ENCODE results near the gene STX8.

Gene STX8

GRCh38 chr17:9512323-9513168 lies 63.1 kb downstream of the STX8 start:
- TF ChIP-seq CTCF (conservative IDR thresholded peaks at IDR 0.05; ENCODE audit: low read depth, low read length) = no peak
- peak; percentile 82 for DNase-seq (ENCODE audit: low read depth)

GRCh38 chr17:9509236-9509816 lies 66.3 kb downstream of the STX8 start:
- H3K4me3 ChIP-seq (ENCODE audit: low read depth, low read length) = no peak overlapping the region
- no peak for DNase-seq (ENCODE audit: low read depth)
- no peak for TF ChIP-seq CTCF (conservative IDR thresholded peaks at IDR 0.05; ENCODE audit: low read depth, low read length)

More at GRCh38 chr17:9512323-9513168, 63.1 kb downstream of the STX8 start:
- no peak overlapping the region for H3K4me3 ChIP-seq (ENCODE audit: low read depth, low read length)

- TF ChIP-seq CTCF (conservative IDR thresholded peaks at IDR 0.05; ENCODE audit: low read depth, low read length) = no peak
- H3K4me3 ChIP-seq (ENCODE audit: low read depth, low read length) = no peak overlapping the region
- DNase-seq (ENCODE audit: low read depth) = peak; percentile 69
These were observed 76.6 kb downstream of the STX8 start for GRCh38 chr17:9499041-9499440.

- no peak overlapping the region for H3K4me3 ChIP-seq (ENCODE audit: low read depth, low read length)
- no peak for TF ChIP-seq CTCF (conservative IDR thresholded peaks at IDR 0.05; ENCODE audit: low read depth, low read length)
- no peak for DNase-seq (ENCODE audit: low read depth)
These were observed 77.1 kb downstream of the STX8 start for GRCh38 chr17:9498490-9498889.

GRCh38 chr17:9488556-9488955 lies 87.1 kb downstream of the STX8 start:
- TF ChIP-seq CTCF (conservative IDR thresholded peaks at IDR 0.05; ENCODE audit: low read depth, low read length) = no peak
- H3K4me3 ChIP-seq (ENCODE audit: low read depth, low read length) = no peak overlapping the region
- no peak for DNase-seq (ENCODE audit: low read depth)

- H3K4me3 ChIP-seq (ENCODE audit: low read depth, low read length) = no peak overlapping the region
These were observed 88.2 kb downstream of the STX8 start for GRCh38 chr17:9487406-9487805.

More at GRCh38 chr17:9487406-9487805, 88.2 kb downstream of the STX8 start:
- peak; percentile 73 for DNase-seq (ENCODE audit: low read depth)
- TF ChIP-seq CTCF (conservative IDR thresholded peaks at IDR 0.05; ENCODE audit: low read depth, low read length) = no peak

Measured in choroid plexus epithelial cell (primary cell).